Activated B cell treated with CpG ODN at 0.5 μM for 24 hours (primary cell): ENCODE results near the gene ALK. TPM values are rescaled to one million over a fixed set of nuclear protein-coding genes. Genes with fewer than 3 reads are reported as not detected.

Source experiments
- ATAC-seq: fragments of 200-7000 bp; cut with Tn5 transposase; one replicate; pipeline ENCODE4 v1.10.0; 2021; ENCODE audit warnings: low read depth, mild to moderate bottlenecking, moderate library complexity
- CTCF ChIA-PET: fragments of 350-600 bp; sonication (Branson Sonifier 250); formaldehyde crosslinking; loops from one replicate; lab custom pipeline; 2021; ENCODE audit warnings: antibody characterized with exemption; lab: Charles Lee
- POLR2A ChIA-PET: fragments of 350-600 bp; sonication (Branson Sonifier 250); formaldehyde crosslinking; loops from one replicate; lab custom pipeline; 2021; ENCODE audit warnings: antibody characterized with exemption; lab: Charles Lee
- DNase-seq: peaks from one replicate; pipeline ENCODE4 v3.0.0; 2022
- H3K27ac Mint-ChIP-seq: one replicate; pipeline ENCODE4 v1.8.0; 2020; ENCODE audit warnings: mixed read lengths
- H3K27me3 Mint-ChIP-seq: one replicate; pipeline ENCODE4 v1.8.0; 2021; ENCODE audit warnings: mixed read lengths
- H3K36me3 Mint-ChIP-seq: one replicate; pipeline ENCODE4 v1.8.0; 2021; ENCODE audit warnings: low read depth, mixed read lengths
- H3K4me1 Mint-ChIP-seq: one replicate; pipeline ENCODE4 v1.8.0; 2021; ENCODE audit warnings: mixed read lengths
- H3K4me3 Mint-ChIP-seq: one replicate; pipeline ENCODE4 v1.8.0; 2020; ENCODE audit warnings: mild to moderate bottlenecking, mixed read lengths
- H3K9me3 Mint-ChIP-seq: one replicate; pipeline ENCODE4 v1.8.0; 2020; ENCODE audit warnings: mixed read lengths
- intact Hi-C: fragments of 100-400 bp; cut with micrococcal nuclease; formaldehyde crosslinking; loops from one replicate; pipeline ENCODE4 v1.15.1; 2024
- total RNA-seq: library from RNA; stranded (reverse); gene quantifications from 2 replicates; pipeline ENCODE4 v1.2.3, GENCODE V29; 2022
- TF ChIP-seq, protein P1 (sequence below): fragments of 200-600 bp; IDR thresholded peaks from one replicate; pipeline ENCODE4 v1.8.0; 2022; ENCODE audit warnings: antibody characterized with exemption, mild to moderate bottlenecking

The ALK gene
- total RNA-seq, 1 donor from 2014 or later: not detected

- ChIA-PET POLR2A (no interaction called here), CTCF (no interaction called here)
- no peaks in the 10 kb centered on the region for H3K36me3 Mint-ChIP-seq
- TF ChIP-seq, protein P1, sequence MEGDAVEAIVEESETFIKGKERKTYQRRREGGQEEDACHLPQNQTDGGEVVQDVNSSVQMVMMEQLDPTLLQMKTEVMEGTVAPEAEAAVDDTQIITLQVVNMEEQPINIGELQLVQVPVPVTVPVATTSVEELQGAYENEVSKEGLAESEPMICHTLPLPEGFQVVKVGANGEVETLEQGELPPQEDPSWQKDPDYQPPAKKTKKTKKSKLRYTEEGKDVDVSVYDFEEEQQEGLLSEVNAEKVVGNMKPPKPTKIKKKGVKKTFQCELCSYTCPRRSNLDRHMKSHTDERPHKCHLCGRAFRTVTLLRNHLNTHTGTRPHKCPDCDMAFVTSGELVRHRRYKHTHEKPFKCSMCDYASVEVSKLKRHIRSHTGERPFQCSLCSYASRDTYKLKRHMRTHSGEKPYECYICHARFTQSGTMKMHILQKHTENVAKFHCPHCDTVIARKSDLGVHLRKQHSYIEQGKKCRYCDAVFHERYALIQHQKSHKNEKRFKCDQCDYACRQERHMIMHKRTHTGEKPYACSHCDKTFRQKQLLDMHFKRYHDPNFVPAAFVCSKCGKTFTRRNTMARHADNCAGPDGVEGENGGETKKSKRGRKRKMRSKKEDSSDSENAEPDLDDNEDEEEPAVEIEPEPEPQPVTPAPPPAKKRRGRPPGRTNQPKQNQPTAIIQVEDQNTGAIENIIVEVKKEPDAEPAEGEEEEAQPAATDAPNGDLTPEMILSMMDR: no peak
- H3K4me1 Mint-ChIP-seq: no peaks in the 10 kb centered on the region
- no peak overlapping the region for H3K27ac Mint-ChIP-seq
- no peak overlapping the region for H3K4me3 Mint-ChIP-seq
- ATAC-seq: no peak
- no peak for DNase-seq
- no peaks in the 10 kb centered on the region for H3K27me3 Mint-ChIP-seq
- intact Hi-C loops: no loop called here
- H3K9me3 Mint-ChIP-seq: no peaks in the 10 kb centered on the region
Measured at GRCh38 chr2:29597035-29597434, 324.4 kb downstream of the ALK start.

DNA sequence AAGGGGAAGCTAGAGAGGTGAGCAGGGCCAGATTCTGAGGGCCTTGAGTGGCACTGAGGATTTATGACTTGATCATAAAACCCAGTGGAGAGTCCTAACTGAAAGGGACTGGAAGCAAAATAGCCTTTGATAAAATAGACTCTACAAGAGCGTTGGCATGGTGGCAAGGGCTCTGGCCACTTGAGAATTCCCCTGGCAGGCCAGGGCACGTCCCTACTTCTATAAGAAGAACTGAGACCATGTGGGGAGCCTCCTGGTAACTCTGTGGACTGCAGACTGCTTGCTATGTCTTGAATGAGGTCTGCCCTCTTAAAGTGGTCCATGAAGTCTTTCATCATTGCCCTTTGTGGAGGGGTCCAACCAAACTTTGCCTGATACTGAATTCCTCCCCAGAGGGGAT is 324.8 kb downstream of the ALK start:
- no peak for ATAC-seq
- ChIA-PET POLR2A (no interaction called here), CTCF (no interaction called here)
- H3K36me3 Mint-ChIP-seq: no peaks in the 10 kb centered on the region
- intact Hi-C loops: no loop called here
- TF ChIP-seq, protein P1: no peak
- no peaks in the 10 kb centered on the region for H3K4me1 Mint-ChIP-seq
- no peak overlapping the region for H3K27ac Mint-ChIP-seq
- no peak for DNase-seq
- no peak overlapping the region for H3K4me3 Mint-ChIP-seq
- no peaks in the 10 kb centered on the region for H3K27me3 Mint-ChIP-seq
- no peaks in the 10 kb centered on the region for H3K9me3 Mint-ChIP-seq

DNA sequence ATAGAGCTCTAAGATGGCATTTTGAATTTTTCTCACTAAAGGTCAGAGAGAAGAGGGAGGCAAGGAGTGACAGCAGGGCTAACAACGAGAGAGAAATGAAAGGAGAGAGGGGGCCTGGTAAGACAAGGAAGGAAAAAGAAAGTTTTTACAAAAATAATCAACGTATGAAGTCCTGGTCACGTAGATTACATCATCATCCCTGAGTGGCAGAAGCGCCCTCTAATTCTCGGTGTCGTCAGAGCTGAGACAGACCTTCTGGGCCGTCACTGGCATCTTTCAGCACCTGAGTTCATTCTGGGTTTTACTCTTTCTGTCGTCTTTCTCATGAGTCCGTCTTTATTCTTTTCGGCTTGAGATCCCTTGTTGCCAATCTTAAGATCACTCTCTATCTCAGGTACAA is 329.8 kb downstream of the ALK start:
- ATAC-seq (no peak), DNase-seq (no peak)
- Mint-ChIP-seq H3K27ac (no peak overlapping the region), H3K9me3 (no peaks in the 10 kb centered on the region), H3K36me3 (no peaks in the 10 kb centered on the region), H3K4me3 (no peak overlapping the region), H3K27me3 (no peaks in the 10 kb centered on the region), H3K4me1 (no peaks in the 10 kb centered on the region)
- POLR2A ChIA-PET: no interaction called here
- intact Hi-C loops: no loop called here
- CTCF ChIA-PET: no interaction called here
- TF ChIP-seq, protein P1: no peak

- H3K27ac Mint-ChIP-seq: no peak overlapping the region
Measured at GRCh38 chr2:29590211-29590610, 331.2 kb downstream of the ALK start.

DNA sequence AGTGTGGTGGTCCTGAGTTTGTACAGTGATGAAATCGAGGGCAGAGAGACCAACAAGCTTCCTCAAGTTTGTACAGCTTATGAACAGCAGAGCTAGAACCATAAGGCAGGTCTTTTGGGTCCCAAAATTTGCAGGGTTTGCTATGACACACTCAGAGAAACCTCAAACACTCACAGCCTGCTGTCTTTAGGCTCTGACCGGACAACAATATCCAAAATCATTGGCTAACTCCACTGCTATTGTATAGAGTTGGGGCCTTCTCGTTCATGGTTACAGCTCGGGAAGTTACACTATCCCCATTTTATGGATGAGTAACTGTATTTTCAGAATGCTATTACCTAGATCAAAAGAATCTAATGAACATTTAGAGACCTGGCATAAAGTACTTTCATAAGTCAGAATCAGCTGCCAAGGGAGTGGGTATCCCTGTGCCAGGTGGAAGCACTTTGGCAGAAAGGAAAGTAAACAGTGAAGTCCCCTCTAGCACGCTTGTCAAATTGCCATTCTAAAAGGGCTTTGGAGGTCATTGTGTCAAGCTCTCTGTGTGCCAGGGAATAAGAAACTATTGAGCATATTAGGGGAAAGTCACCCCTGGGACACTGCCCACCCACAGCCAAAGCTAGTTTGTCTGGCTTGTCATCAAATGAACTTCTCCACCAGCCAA is 331.8 kb downstream of the ALK start:
- no peak for ATAC-seq
- CTCF ChIA-PET: no interaction called here
- POLR2A ChIA-PET: no interaction called here

More at GRCh38 chr2:29590211-29590610, 331.2 kb downstream of the ALK start:
- H3K9me3 Mint-ChIP-seq: no peaks in the 10 kb centered on the region
- DNase-seq: no peak
- H3K36me3 Mint-ChIP-seq: no peaks in the 10 kb centered on the region
- no peaks in the 10 kb centered on the region for H3K4me1 Mint-ChIP-seq
- intact Hi-C loops: no loop called here
- H3K4me3 Mint-ChIP-seq: no peak overlapping the region
- ATAC-seq: no peak
- CTCF ChIA-PET: no interaction called here
- POLR2A ChIA-PET: no interaction called here
- H3K27me3 Mint-ChIP-seq: no peaks in the 10 kb centered on the region
- TF ChIP-seq, protein P1: no peak

More for the DNA sequence above, 331.8 kb downstream of the ALK start:
- Mint-ChIP-seq H3K4me3 (no peak overlapping the region), H3K27ac (no peak overlapping the region), H3K27me3 (no peaks in the 10 kb centered on the region), H3K9me3 (no peaks in the 10 kb centered on the region), H3K4me1 (no peaks in the 10 kb centered on the region), H3K36me3 (no peaks in the 10 kb centered on the region)
- intact Hi-C loops: no loop called here
- DNase-seq: no peak
- TF ChIP-seq, protein P1: no peak
